Measurements from ENCODE around the gene SALL1. TPM values are rescaled to one million over a fixed set of nuclear protein-coding genes. Genes with fewer than 3 reads are reported as not detected.

SALL1 gene
- total and polyA plus RNA-seq, 2 of the 13 experiments (the other 11 are each of a cell fraction or from before 2014, with no cell fraction given), result 6.6 to 12.3 TPM

DNA sequence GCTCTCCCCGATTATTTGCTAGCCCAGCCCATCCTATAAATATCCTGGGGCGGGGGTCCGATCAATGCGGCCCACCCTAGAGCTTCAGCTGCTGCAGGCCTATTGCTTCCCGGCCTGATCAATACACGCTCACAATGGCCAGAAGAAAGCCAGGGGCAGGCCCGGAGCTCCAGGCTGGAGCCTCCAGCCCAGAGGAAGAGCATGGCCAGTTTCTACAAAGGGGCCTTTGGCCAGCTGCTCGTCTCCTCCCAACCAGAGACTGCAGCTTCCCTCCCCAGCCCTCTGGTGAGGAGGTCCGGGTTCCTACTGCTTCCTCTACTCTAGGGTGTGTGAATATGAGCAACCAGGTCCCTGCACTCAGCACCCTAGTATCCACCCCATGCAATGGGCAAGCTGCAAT is 36.7 kb downstream of the SALL1 start:
- ATAC-seq (peak; percentile 22; the same call in 2 of the 3 replicates), FAIRE-seq (no peak), DNase-seq (ENCODE audit: low spot score) (no peak)
- in situ Hi-C loops (cut with HindIII; ENCODE audit: extremely low pct_ligation_motif_present, low pct_unique_long_range_greater_than_20kb) (no loop called here), intact Hi-C loops (cut with micrococcal nuclease; ENCODE audit: unreplicated experiment) (no loop called here)
- TF ChIP-seq, protein P1, sequence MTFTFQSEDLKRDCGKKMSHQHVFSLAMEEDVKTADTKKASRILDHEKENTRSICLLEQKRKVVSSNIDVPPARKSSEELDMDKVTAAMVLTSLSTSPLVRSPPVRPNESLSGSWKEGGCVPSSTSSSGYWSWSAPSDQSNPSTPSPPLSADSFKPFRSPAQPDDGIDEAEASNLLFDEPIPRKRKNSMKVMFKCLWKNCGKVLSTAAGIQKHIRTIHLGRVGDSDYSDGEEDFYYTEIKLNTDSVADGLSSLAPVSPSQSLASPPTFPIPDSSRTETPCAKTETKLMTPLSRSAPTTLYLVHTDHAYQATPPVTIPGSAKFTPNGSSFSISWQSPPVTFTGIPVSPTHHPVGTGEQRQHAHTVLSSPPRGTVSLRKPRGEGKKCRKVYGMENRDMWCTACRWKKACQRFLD (CRISPR knock-in tag; IDR thresholded peaks at IDR 0.05; ENCODE audit: borderline replicate concordance), result no peak
- no peak for TF ChIP-seq ZBTB7B (CRISPR knock-in tag; IDR thresholded peaks at IDR 0.05)
- no peak for TF ChIP-seq YEATS2 (CRISPR knock-in tag; IDR thresholded peaks at IDR 0.05; ENCODE audit: borderline replicate concordance)
- no peak for TF ChIP-seq ZNF329 (CRISPR knock-in tag; IDR thresholded peaks at IDR 0.05; ENCODE audit: low read depth)
- no peak for TF ChIP-seq ZMAT3 (CRISPR knock-in tag; conservative IDR thresholded peaks at IDR 0.05)
- TF ChIP-seq FOXA1 (IDR thresholded peaks at IDR 0.05), result no peak
- no peak for TF ChIP-seq FOXA1 (CRISPR knock-in tag; IDR thresholded peaks at IDR 0.05)
- no peak for TF ChIP-seq SIN3A (IDR thresholded peaks at IDR 0.05; ENCODE audit: borderline replicate concordance, low read depth, low read length)
- TF ChIP-seq, protein P2, sequence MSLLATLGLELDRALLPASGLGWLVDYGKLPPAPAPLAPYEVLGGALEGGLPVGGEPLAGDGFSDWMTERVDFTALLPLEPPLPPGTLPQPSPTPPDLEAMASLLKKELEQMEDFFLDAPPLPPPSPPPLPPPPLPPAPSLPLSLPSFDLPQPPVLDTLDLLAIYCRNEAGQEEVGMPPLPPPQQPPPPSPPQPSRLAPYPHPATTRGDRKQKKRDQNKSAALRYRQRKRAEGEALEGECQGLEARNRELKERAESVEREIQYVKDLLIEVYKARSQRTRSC (CRISPR knock-in tag; IDR thresholded peaks at IDR 0.05; ENCODE audit: low read depth), result no peak
- Histone ChIP-seq H4K20me1 (ENCODE audit: insufficient read depth, low read length) (no peaks in the 10 kb centered on the region), H3K27me3 (ENCODE audit: control insufficient read depth in 1 of 2, insufficient read depth in 2 of 2, low read length in 2 of 2) (no peaks in the 10 kb centered on the region), H3K9ac (ENCODE audit: insufficient read depth, low read depth, low read length) (no peak overlapping the region), H3K9me3 (ENCODE audit: low read length) (no peaks in the 10 kb centered on the region), H3K27ac (ENCODE audit: extremely low read length, insufficient read depth, low read length) (no peak overlapping the region), H3K4me1 (ENCODE audit: insufficient read depth, low read length) (peaks cover 83% of the 10 kb centered on the region), H3K79me2 (ENCODE audit: insufficient read depth, low read length) (no peaks in the 10 kb centered on the region), H3K36me3 (replicated peaks in 1 of 2; ENCODE audit: control insufficient read depth in 1 of 2, insufficient read depth in 2 of 2, low read length in 2 of 2) (no peaks in the 10 kb centered on the region), H3K4me2 (ENCODE audit: low read depth, low read length) (no peak overlapping the region), H3K4me3 (replicated peaks in 1 of 3; ENCODE audit: insufficient read depth in 1 of 3, low read depth in 2 of 3, low read length in 3 of 3) (no peak overlapping the region), H2AFZ (ENCODE audit: low read length) (no peak overlapping the region)
- no TSS peak for BruUV-seq (replicated peaks)
- whole genome bisulfite sequencing (ENCODE audit: low lambda C conversion rate), result 79% methylated on average over 9 of the region's 9 CpGs
- CTCF ChIA-PET (ENCODE audit: low intra/inter-chr PET ratio, low total read pairs), result no interaction called here
- POLR2A ChIA-PET, result no interaction called here

All from HepG2 (cell line).